Panc1 (cell line): Measurements from ENCODE around the gene HMCN2.

Experiments
- CTCF ChIP-seq: fragments of 450-650 bp; IDR thresholded peaks from 2 replicates; pipeline ENCODE4 v1.5.1; 2017; ENCODE audit warnings: mild to moderate bottlenecking
- POLR2AphosphoS5 ChIP-seq: IDR thresholded peaks from 2 replicates; pipeline ENCODE4 v1.6.1; 2012; ENCODE audit warnings: mild to moderate bottlenecking, low read depth, low read length, moderate library complexity
- REST ChIP-seq, 2 experiments: IDR thresholded peaks; 2 replicates each; pipeline ENCODE4 v1.6.1; 2011 to 2012; ENCODE audit warnings: low read depth in 2 of 2, control low read depth in 1 of 2, low read length in 1 of 2, mild to moderate bottlenecking in 1 of 2, moderate library complexity in 1 of 2; ENCODE audit not compliant: insufficient read depth in 1 of 2
- SIN3A ChIP-seq: IDR thresholded peaks from 2 replicates; pipeline ENCODE4 v1.6.1; 2012; ENCODE audit warnings: low read depth, mild to moderate bottlenecking, low read length, moderate library complexity, borderline replicate concordance; ENCODE audit not compliant: insufficient read depth
- TCF7L2 ChIP-seq: IDR thresholded peaks from 2 replicates; pipeline ENCODE4 v1.6.1; 2011; ENCODE audit warnings: mild to moderate bottlenecking, low read depth, low read length, inconsistent platforms

- TF ChIP-seq SIN3A = no peak
- TF ChIP-seq CTCF = no peak
- TF ChIP-seq POLR2AphosphoS5 = no peak
- no peak for TF ChIP-seq TCF7L2
- no peak for TF ChIP-seq REST (IDR thresholded peaks at IDR 0.05; ENCODE audit: insufficient read depth in 1 of 2, low read depth in 2 of 2, low read length in 1 of 2)
Observed at GRCh38 chr9:130426883-130427282, 161.3 kb downstream of the HMCN2 start.
